ENCODE data around the gene RASGRF2.

DNA sequence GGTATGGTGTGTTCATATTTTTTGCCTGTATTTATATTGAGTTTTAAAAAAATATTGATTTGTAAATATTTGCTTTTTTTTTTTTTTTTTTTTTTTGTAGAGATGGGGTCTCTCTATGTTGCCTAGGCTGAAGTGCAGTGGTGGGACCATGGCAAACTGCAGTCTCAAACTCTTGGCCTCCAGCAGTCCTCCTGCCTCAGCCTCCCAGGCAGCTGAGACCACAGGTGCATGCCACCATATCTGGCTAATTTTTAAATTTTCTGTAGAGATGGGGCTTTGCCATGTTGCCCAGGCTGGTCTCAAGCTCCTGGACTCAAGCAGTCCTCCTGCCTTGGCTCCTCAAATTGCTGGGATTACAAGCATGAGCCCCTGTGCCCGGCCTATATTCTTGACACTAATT lies 78.3 kb downstream of the RASGRF2 start:
- TF ChIP-seq, protein P1, sequence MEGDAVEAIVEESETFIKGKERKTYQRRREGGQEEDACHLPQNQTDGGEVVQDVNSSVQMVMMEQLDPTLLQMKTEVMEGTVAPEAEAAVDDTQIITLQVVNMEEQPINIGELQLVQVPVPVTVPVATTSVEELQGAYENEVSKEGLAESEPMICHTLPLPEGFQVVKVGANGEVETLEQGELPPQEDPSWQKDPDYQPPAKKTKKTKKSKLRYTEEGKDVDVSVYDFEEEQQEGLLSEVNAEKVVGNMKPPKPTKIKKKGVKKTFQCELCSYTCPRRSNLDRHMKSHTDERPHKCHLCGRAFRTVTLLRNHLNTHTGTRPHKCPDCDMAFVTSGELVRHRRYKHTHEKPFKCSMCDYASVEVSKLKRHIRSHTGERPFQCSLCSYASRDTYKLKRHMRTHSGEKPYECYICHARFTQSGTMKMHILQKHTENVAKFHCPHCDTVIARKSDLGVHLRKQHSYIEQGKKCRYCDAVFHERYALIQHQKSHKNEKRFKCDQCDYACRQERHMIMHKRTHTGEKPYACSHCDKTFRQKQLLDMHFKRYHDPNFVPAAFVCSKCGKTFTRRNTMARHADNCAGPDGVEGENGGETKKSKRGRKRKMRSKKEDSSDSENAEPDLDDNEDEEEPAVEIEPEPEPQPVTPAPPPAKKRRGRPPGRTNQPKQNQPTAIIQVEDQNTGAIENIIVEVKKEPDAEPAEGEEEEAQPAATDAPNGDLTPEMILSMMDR (IDR thresholded peaks at IDR 0.05), result no peak
- TF ChIP-seq POLR2A (IDR thresholded peaks at IDR 0.05), result no peak
